ENCODE data around the gene BLOC1S1.
A peak's percentile ranks its signal among the peaks of the same experiment; 100 is the strongest.
"Not testable (repeated sequence)": the region's sequence is repeated elsewhere in the genome, so short reads cannot be mapped to it uniquely, and the experiment has no call there.

Gene BLOC1S1

DNA sequence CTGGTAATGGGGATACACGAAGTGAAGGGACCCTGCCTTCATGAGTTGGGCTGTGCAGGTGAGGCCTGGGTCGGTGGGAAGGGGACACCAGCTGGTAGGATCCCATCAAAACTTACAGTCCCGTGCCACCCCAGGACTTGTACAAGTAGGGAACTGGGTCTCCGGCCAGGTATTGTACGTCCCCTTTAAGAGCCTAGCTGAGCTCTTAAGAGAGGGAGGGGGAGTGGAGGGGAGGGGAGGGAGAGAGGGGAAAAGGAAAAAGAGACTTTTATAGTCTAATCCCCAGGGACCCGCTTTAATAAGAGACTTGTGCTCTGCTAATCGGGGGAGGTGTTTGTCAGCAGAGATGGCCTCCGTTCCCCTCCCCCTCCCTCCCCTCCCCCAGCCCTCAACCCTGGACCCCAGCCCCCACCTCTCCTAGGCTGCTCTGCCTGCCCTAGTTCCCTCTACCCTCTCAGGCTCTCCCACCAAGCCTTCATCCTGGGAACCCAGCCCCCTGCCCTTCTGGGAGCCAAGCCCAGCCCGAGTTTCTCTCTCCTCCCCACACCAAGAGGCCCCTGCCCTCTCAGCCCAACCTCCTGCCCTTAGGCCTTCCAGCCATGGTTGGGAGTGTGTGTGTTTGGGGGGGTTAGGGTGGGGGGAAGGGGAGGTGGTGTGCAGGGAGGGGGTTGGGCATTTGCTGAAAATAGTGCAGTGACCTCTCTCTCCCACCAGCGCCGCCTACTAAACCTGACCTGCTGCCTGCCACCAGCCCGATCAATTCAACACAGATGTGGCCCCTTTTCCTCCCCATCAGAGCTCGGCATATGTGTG, 29.7 kb downstream of the BLOC1S1 start:
- peak; percentile 65 for DNase-seq (ENCODE audit: low spot score)

DNA sequence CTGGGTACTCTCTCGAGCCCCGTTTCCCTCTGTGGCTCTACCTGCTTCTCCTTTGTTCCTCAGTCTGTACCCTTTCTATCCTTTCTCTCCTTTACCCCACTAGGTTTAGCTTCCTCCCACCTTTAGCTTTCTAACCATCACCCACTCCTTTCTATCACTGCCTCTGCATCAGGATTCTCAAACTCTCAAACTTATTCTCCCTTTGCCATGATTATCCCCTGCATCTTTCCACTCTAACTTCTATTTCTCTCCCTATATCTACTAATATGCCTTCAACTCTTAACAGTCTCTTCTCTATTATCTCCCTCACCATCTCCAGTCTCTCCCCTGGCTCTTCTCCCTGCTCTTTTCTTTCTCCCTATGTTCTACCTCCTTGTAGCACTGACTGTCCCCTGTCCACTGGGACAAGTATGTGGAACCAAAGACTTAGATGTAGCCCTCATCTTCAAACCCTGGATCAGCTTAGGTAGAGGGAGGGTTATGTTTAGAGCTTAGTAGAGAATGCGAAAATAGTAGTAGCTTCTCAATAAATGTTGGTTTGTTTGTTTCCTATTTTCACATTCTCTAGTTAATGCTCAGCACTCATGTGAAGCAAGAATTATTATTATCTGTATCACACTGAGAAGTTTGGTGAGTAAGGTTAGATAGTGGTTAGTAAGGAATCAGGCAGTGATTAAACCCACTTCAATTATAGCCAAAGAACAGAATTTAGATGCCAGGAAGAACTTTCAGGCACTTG, 30.5 kb downstream of the BLOC1S1 start:
- DNase-seq (ENCODE audit: low spot score), result no peak

DNA sequence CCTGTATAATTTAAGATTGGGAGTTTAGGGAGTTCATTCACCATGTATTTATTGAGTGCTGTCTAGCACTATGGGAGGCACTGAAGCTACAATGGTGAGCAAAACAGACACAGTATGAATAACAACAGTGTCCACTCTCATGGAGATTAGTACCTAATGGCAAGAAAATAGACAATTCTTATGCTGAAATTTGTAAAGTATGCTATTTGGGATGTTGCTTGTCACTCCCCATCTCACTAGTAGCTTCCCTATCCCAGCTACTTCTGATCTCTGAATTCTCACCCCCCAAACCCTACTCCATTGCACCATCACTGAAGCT, 31.0 kb downstream of the BLOC1S1 start:
- no peak for DNase-seq (ENCODE audit: low spot score)

DNA sequence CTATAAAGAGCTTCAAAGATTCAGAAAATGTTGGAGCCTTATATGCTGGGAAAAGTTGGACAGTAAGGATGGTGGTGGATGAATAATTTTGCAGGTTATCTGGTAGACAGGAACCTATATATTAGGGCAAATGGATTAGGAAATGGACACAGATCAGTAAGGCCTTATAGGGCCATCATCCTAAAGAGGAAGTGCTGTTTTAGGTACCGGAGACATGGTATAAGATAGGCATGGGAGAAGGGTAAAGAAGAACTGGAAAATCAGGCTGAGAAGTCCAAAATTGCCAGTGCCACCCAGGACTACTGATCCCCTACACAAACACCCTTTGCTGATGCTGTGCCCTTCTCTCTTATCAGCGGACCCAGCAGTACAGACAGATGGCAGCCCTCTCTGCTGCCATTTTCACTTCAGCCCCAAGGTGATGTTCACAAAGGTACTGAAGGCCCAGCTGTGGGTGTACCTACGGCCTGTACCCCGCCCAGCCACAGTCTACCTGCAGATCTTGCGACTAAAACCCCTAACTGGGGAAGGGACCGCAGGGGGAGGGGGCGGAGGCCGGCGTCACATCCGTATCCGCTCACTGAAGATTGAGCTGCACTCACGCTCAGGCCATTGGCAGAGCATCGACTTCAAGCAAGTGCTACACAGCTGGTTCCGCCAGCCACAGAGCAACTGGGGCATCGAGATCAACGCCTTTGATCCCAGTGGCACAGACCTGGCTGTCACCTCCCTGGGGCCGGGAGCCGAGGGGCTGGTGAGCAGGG, 32.6 kb downstream of the BLOC1S1 start:
- no peak for DNase-seq (ENCODE audit: low spot score)

DNA sequence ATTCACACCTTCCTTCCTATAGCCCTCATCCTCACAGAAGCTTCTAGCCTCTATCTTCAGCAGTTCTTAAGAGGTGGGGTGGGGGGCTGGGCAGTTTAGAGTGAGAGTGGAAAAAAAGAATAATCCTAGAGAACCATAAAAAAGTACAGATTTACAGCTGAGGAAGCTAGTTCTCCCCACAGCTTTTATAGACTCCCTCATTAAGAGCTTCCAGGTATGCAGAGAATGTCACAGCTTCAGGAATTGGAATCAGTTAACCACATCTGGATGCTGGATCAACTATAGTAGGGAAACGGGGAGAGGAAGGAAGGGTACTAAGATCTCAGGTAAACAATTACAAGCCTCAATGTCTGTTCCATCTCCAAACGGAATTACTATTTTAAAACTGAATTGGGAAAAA, 39.4 kb downstream of the BLOC1S1 start:
- no peak for DNase-seq (ENCODE audit: low spot score)

DNA sequence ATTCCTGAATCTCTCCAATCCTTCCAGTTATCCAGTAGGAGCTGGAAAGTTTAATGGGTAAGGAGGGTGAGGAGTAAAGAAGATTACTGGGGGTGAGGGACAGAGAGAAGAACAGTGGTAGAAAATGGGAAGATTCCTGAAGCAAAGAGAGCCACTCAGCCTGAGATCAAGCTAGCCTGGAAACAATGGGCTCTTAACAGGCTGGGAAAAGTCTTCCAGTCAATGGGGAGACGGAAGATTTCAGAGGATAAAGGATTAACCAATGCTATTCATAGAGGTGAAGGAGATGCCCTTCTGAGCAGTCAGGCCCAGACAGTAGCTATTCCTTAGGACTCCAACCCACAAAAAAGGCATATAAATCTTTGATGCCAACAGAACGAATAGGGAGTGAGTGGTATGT, 41.9 kb downstream of the BLOC1S1 start:
- no peak for DNase-seq (ENCODE audit: low spot score)

DNA sequence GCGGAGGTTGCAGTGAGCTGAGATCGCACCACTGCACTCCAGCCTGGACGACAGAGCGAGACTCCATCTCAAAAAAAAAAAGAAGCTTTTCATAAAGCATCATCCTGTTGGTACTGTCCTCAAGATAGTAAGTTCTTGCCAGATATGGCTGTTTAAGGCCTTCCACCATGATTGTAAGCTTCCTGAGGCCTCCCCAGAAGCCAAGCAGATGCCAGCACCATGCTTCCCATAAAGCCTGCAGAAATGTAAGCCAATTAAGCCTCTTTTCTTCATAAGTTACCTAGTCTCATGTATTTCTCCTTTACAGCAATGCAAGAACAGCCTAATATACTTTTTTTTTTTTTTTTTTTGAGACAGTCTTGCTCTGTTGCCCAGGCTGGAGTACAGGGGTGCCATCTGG, 42.7 kb downstream of the BLOC1S1 start:
- not testable (repeated sequence) for DNase-seq (ENCODE audit: low spot score)

DNA sequence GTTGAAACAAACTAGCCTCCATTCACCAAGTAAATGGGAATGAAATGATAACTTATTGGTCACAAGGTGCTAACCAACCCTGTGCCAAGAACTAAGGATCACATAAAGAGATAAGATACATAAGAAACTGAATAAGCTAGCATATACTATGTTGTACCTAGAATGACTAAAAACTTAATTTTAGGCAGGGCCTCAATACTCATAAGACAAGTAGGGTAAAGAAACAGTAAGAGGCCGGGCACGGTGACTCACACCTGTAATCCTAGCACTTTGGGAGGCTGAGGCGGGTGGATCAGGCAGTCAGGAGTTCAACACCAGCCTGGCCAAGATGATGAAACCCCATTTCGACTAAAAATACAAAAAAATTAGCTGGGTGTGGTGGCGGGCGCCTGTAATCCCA, 44.8 kb downstream of the BLOC1S1 start:
- no peak for DNase-seq (ENCODE audit: low spot score)

DNA sequence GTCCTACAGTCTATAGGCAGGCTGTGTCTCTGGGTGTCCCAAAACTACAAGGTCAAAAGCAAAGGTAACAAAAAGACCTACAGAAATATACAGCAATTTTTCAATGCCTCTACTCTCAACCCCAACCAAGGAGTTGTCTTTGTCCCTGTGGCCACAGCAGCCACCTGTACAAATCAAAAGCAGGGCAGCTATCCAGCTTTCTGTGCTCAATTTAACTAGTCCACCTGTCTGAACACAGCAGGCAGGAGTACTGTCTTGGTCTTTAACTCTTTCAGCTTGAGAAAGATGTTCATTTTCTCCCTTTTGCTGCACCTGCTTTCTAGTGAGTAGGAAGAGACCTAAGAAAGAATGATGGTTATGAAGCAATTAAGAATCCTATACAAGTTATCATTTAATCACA, 46.8 kb downstream of the BLOC1S1 start:
- DNase-seq (ENCODE audit: low spot score), result no peak

DNA sequence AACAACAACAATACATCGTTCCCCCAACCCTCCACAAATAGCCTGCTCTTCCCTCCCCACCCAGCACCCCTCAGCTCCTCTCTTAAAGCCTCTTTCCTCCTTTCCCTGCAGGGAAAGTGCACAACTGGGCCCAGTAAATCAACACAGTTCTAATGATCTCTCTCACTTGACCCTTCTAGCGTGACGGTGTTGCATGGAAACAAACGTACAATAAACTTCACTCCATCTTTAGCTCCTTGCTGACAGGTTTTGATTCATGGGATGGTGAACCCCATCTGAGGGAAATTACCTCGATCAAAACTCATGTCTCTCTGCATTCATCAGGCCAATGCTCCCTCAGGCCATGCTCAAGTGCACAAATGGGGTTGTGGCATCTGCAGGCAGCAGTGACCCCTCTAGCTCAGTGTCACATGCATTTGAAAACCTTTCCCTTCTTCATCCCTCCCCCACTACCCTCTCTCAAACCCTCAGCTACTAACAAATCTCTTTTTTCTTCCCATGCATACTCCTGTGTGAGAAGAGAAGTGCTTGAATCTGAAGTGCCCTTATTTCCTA, 50.0 kb downstream of the BLOC1S1 start:
- DNase-seq (ENCODE audit: low spot score), result no peak

DNA sequence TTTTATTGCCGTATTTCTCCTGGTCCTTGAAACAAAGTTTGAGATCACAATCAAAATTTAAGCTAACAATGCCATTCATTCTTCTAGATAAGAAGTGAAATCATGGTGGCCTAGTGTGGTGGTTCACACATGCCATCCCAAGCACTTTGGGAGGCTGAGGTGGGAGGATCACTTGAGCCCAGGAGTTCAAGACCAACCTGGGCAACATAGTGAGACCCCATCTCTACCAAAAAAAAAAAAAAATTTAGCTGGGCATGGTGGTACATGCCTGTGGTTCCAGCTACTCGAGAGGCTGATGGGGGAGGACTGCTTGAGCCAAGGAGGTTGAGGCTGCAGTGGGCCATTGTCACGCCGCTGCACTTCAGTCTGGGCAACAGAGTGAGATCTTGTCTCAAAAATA, 51.3 kb downstream of the BLOC1S1 start:
- no peak for DNase-seq (ENCODE audit: low spot score)

All from Ammon's horn (tissue), 1 donor.